HG03571 (cell line): ENCODE measurements around the gene DENND1A.

Experiments
- ATAC-seq: cut with Tn5 transposase; IDR thresholded peaks from one replicate; pipeline ENCODE4 v1.9.1; 2021; ENCODE audit not compliant: unreplicated experiment

The DENND1A gene

DNA sequence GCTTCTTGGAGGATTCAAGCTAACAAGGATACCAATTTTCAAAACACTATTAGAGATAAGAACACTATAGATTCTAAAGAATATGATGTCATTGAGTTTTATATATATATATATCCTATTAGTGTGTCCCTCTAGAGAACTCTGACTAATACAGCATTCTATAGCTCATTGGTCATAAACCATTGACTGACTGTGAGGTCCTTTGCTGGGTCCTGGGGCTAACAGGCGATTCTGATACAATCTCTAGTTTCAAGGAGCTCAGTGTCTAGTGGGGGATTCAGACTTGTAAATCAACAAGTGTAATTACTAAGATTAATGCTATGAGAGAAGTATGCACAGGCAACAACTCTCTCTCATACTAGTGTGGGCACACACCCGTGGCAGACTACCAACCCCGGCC, 234.5 kb downstream of the DENND1A start:
- ATAC-seq: no peak

DNA sequence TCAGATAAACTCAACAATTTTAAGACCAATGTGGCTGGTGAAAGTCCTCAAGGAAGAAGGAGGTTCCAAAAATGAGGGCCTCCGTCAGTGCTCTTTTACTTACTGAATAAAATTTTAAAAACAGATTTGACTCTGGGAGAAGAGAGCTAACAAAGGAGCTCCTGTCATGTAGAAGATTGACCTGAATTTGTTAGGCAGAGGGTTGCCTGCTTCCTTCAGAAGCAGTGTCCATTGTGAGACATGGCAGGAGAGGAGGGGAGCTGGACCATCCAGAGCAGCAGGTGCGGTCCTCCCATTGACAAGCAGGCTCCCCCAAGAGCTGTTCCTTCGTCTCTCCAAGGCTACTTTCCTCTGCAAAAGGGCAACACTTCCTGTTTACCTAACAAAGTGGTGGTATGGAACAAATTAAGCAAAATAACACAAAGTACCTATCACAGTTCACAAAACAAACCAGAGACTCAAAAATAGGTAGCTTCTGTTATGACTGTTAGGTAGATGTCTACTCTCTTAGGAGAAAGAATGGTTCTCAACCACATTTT, 238.1 kb downstream of the DENND1A start:
- ATAC-seq: no peak

GRCh38 chr9:123689701-123690428, 240.1 kb downstream of the DENND1A start:
- ATAC-seq: no peak

DNA sequence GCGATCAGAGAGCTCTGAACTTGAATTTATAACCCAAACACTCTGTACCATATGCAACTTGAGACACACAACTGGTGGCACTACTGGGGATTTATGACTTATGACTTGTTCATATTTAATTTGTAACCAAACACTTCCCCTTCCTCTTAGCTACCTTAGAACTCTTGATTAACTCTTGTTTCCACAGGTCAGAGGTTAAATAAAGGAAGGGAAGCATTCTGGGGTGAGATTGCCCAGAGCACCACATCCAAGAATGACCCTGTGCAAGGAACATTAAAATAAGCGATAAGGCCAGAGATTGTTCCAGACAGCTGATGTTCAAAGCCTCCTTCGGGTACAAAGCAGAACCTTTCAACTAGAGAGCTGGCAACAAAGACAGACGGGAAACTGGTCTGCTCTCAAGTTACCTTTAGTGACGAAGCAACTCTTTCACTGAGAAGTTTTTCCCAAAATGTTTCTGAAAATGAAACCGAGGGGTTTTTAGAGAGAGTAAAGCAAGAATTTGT, 242.6 kb downstream of the DENND1A start:
- no peak for ATAC-seq

DNA sequence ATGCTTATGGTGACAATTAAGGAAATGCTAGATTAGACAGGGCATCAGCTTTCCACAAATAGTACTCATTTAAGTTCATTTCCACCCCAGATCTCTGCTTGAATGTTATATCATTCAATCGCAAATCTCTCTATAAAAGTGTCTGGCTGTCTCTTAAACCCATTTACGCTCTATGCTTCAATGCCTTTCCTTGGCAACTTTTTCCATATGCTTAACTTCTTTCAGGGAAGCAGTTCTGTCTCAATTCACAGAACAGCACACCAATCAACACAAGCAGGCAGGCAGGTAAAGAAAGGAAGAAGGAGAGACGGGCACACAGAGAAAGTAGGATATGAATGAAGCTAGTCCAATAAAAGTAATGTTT, 243.1 kb downstream of the DENND1A start:
- ATAC-seq: no peak

GRCh38 chr9:123686131-123686828, 243.6 kb downstream of the DENND1A start:
- no peak for ATAC-seq

GRCh38 chr9:123685489-123686083, 244.3 kb downstream of the DENND1A start:
- ATAC-seq: no peak

GRCh38 chr9:123684393-123685149, 245.4 kb downstream of the DENND1A start:
- ATAC-seq: no peak

DNA sequence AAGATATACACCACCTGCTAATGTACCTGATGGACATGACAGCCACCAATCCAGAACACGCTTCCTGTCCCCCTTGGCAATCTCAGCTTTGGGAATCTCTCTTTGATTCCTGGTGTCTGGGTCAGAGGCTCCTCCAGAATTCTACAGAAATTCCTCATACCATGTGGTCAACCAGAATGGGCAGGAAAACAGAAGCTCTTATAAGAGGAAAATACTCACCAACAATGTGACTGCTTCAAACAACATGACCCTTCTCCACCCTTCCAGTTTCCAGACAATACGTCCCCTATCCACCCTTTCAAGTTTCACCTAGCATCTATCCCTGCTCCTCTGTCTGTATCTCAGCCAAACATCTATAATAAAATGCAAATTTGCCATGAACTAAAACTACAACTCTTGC, 247.2 kb downstream of the DENND1A start:
- ATAC-seq: no peak

GRCh38 chr9:123680352-123680751, 249.6 kb downstream of the DENND1A start:
- no peak for ATAC-seq

- peak; percentile 95 for ATAC-seq
Measured at GRCh38 chr9:123679330-123679987, 250.5 kb downstream of the DENND1A start.

DNA sequence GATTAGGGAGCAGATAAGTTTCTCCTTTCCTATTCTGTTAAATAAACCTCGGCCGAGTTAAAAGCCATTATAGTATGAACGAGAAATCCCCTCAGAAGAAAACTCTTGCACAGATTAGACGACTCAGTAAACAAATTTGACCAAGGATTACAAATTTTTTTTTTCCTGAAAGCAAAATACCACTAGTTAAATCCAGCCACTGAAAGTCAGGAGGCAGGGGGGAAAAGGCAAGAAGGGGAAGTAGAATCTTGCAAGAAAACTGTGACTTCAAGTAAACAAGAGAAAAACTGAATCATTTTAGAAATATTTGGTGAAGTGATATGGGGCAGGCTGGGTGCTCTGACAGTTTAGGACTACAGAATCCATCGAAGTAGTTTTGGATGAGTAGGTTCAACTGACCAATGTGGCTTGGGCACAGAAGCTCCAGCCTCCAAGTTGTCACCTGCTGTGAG, 251.0 kb downstream of the DENND1A start:
- ATAC-seq: no peak

DNA sequence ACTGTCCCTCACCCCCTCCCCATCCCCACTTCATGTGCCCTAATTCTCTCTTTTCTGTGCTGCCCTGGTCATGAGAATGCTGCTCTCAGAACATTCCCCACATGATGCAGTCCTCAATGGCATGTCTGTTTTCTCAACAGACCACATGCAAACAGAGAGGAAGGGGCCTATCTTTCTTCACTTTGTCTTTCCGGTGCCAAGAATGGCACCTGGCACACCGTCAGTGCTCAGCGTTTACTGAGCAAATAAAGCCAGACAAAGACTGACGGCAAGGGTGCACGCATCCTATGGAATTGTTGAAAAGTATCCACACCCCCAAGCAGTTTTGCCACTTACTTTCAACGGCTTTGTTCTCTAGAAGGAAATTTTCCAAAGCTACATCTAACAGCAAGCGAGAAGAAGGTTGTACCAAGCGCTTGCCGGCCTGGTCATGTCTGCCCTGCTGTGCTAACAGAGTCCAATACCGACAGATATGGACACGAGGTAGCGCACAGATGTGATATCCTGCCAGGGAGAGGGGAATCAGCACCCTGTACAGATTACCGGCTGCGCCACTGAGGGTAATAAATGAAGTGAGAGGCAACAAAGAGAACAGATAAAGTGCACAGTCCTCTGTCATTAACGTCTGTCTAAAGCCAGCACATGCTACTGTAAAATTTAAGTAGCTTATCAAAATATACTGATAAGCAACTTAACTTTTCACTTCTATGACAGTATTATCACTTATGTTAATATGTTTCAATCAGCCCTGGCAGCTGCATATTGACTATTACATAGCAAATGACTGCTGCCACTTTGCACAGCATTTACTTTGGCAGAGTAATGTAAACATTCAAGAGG, 251.7 kb downstream of the DENND1A start:
- no peak for ATAC-seq

GRCh38 chr9:123676869-123677268, 253.1 kb downstream of the DENND1A start:
- ATAC-seq: no peak

- no peak for ATAC-seq
Measured at GRCh38 chr9:123669346-123669745, 260.6 kb downstream of the DENND1A start.

- ATAC-seq: no peak
Measured at GRCh38 chr9:123663529-123663928, 266.4 kb downstream of the DENND1A start.

- no peak for ATAC-seq
Measured at GRCh38 chr9:123662057-123662776, 267.7 kb downstream of the DENND1A start.

DNA sequence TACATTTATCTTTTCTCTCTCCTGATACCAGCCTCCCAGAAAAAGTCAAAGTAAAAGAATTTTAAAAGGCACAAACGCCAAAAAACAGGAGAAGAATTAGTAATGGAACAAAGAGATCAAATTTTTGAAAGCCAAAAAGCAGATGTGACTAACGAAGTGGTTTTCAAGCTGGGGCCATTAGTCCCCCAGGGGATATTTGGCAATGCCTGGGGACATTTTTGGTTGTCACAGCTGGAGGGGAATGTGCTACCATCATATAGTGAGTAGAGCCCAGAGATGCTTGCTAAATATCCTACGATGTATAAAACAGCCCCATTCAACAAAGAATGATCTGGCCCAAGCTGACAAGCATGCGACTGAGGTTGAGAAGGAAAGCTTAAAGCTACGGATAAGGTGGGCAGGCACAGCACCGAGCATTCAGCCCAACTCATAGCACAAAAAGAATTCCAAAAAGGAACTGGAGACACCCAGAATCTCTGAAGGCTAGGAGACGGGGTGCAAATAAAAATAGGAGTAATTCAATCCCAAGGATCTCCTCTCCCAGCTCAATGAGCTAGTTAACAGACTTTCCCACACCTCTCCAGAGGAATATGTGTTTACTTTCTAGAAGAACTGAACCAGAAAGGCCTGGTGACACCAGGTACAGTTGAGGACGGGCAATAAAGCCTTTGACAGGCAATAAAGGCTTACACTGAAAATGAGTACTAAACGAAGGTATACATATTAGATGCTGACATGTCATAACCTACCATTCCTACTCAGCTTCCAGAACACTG, 269.0 kb downstream of the DENND1A start:
- ATAC-seq: no peak
